GM15510 (cell line): ENCODE results near the gene RCC2.

Experiments
- POLR2A ChIP-seq: IDR thresholded peaks from 3 replicates; pipeline ENCODE4 v1.6.1; 2011; ENCODE audit warnings: borderline replicate concordance; ENCODE audit not compliant: insufficient read length; ENCODE audit errors: extremely low read depth

RCC2 gene

DNA sequence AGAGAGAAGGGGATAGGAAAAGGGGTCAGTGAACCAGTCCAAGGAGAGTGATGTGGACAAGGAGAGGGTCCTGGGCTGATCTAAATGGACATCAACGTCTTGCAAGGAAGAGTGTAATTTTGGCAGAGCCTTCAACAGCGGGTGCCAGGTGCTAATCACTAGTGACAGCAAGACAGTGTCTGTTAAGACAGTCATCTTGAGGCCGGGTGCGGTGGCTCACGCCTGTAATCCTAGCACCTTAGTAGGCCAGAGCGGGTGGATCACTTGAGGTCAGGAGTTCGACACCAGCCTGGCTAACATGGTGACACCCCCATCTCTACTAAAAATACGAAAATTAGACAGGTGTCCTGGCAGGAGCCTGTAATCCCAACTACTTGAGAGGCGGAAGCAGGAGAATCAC is 79.7 kb downstream of the RCC2 start:
- no peak for TF ChIP-seq POLR2A

DNA sequence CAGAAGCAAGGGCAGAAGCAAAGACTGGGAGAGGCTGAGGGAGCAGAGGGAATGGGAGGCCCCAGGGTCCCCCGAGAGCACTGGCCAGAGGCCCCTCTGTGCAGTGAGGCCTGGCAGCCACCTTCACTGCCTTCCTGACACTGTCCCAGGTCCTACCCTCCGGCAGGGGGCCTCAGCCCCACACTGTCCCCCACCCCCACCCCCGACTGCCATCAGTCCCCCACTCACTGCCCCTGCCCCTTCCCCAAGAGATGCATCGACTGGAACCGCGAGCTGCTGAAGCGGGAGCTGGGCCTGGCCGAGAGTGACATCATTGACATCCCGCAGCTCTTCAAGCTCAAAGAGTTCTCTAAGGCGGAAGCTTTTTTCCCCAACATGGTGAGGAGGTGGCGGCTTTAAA is 80.4 kb downstream of the RCC2 start:
- no peak for TF ChIP-seq POLR2A

DNA sequence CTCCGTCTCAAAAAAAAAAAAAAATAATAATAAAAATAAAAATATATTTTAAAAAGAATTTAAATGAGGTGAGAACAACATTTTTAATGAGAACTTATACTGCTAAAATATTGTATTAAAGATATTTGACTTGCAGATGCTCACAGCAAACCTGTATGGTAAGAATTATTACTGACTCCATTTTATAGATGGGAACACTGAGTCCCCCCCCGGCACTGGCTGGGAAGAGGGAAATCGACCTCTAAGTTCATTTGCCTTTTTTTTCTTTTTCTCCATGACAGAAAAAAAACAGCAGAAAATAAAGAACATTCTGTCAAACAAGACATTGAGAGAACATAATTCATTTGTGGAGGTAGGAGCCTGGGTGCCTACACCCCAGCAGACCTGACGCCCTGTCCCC is 80.9 kb downstream of the RCC2 start:
- no peak for TF ChIP-seq POLR2A
